ENCODE results near the gene TRHDE.

Gene TRHDE

GRCh38 chr12:72295744-72296143, 23.6 kb downstream of the TRHDE start:
- no peak overlapping the region for H2AFZ ChIP-seq (ENCODE audit: low read depth)
- H3K27ac ChIP-seq: no peak overlapping the region
- TF ChIP-seq CTCF (conservative IDR thresholded peaks at IDR 0.05; ENCODE audit: low read depth, low read length): no peak
- H4K20me1 ChIP-seq (ENCODE audit: insufficient read depth): no peaks in the 10 kb centered on the region
- peaks cover 27% of the 10 kb centered on the region for H3K4me1 ChIP-seq (ENCODE audit: low read depth, poor library complexity, severe bottlenecking)
- H3K79me2 ChIP-seq (ENCODE audit: insufficient read depth, low read depth): no peaks in the 10 kb centered on the region
- H3K4me3 ChIP-seq (IDR thresholded peaks at IDR 0.05; ENCODE audit: insufficient read depth, low read depth, low read length): no peak overlapping the region
- H3K27me3 ChIP-seq (ENCODE audit: insufficient read depth, low read depth): no peaks in the 10 kb centered on the region
- H3K36me3 ChIP-seq (ENCODE audit: insufficient read depth): no peaks in the 10 kb centered on the region
- H3K4me2 ChIP-seq: no peak overlapping the region
- no peak overlapping the region for H3K9ac ChIP-seq

- no peak overlapping the region for H2AFZ ChIP-seq (ENCODE audit: low read depth)
- no peak overlapping the region for H3K27ac ChIP-seq
- H3K4me3 ChIP-seq (IDR thresholded peaks at IDR 0.05; ENCODE audit: insufficient read depth, low read depth, low read length): no peak overlapping the region
- no peak overlapping the region for H3K9ac ChIP-seq
- no peaks in the 10 kb centered on the region for H3K36me3 ChIP-seq (ENCODE audit: insufficient read depth)
- H4K20me1 ChIP-seq (ENCODE audit: insufficient read depth): no peaks in the 10 kb centered on the region
- no peaks in the 10 kb centered on the region for H3K79me2 ChIP-seq (ENCODE audit: insufficient read depth, low read depth)
- H3K4me2 ChIP-seq: no peak overlapping the region
- peaks cover 34% of the 10 kb centered on the region for H3K4me1 ChIP-seq (ENCODE audit: low read depth, poor library complexity, severe bottlenecking)
- no peaks in the 10 kb centered on the region for H3K27me3 ChIP-seq (ENCODE audit: insufficient read depth, low read depth)
- TF ChIP-seq CTCF (conservative IDR thresholded peaks at IDR 0.05; ENCODE audit: low read depth, low read length): no peak
Observed at GRCh38 chr12:72296389-72296788, 24.2 kb downstream of the TRHDE start.

- no peak for TF ChIP-seq CTCF (conservative IDR thresholded peaks at IDR 0.05; ENCODE audit: low read depth, low read length)
- H3K9ac ChIP-seq: no peak overlapping the region
- no peaks in the 10 kb centered on the region for H3K79me2 ChIP-seq (ENCODE audit: insufficient read depth, low read depth)
- no peaks in the 10 kb centered on the region for H3K27me3 ChIP-seq (ENCODE audit: insufficient read depth, low read depth)
- no peak overlapping the region for H3K27ac ChIP-seq
- no peaks in the 10 kb centered on the region for H4K20me1 ChIP-seq (ENCODE audit: insufficient read depth)
- peaks cover 39% of the 10 kb centered on the region for H3K4me1 ChIP-seq (ENCODE audit: low read depth, poor library complexity, severe bottlenecking)
- no peak overlapping the region for H2AFZ ChIP-seq (ENCODE audit: low read depth)
- no peak overlapping the region for H3K4me2 ChIP-seq
- no peaks in the 10 kb centered on the region for H3K36me3 ChIP-seq (ENCODE audit: insufficient read depth)
- H3K4me3 ChIP-seq (IDR thresholded peaks at IDR 0.05; ENCODE audit: insufficient read depth, low read depth, low read length): no peak overlapping the region
Observed at GRCh38 chr12:72297666-72298065, 25.5 kb downstream of the TRHDE start.

GRCh38 chr12:72300728-72301127, 28.6 kb downstream of the TRHDE start:
- H3K36me3 ChIP-seq (ENCODE audit: insufficient read depth): no peaks in the 10 kb centered on the region
- H3K27me3 ChIP-seq (ENCODE audit: insufficient read depth, low read depth): no peaks in the 10 kb centered on the region
- H3K79me2 ChIP-seq (ENCODE audit: insufficient read depth, low read depth): no peaks in the 10 kb centered on the region
- H3K9ac ChIP-seq: no peak overlapping the region
- TF ChIP-seq CTCF (conservative IDR thresholded peaks at IDR 0.05; ENCODE audit: low read depth, low read length): no peak
- no peak overlapping the region for H3K4me3 ChIP-seq (IDR thresholded peaks at IDR 0.05; ENCODE audit: insufficient read depth, low read depth, low read length)
- peaks cover 29% of the 10 kb centered on the region for H3K4me1 ChIP-seq (ENCODE audit: low read depth, poor library complexity, severe bottlenecking)
- no peaks in the 10 kb centered on the region for H4K20me1 ChIP-seq (ENCODE audit: insufficient read depth)
- H3K4me2 ChIP-seq: peak overlapping the region; percentile 59
- H2AFZ ChIP-seq (ENCODE audit: low read depth): no peak overlapping the region
- no peak overlapping the region; the same call in 1 of the 2 replicates for H3K27ac ChIP-seq
